ENCODE results near the gene YIF1A. TPM values are rescaled to one million over a fixed set of nuclear protein-coding genes. Genes with fewer than 3 reads are reported as not detected.

The YIF1A gene
- total RNA-seq, 5 donors from 2014 or later (not counting 1 experiment from before 2014, with no cell fraction given) = 24.5 to 63.3 (median 56.9) TPM

GRCh38 chr11:66289548-66290329 lies 796 bp upstream of the YIF1A start:
- peak in 27 of 35 experiments; percentile 59 to 82 (median 72) for DNase-seq
- POLR2A ChIA-PET = interaction anchor here (0.6 to 1.4 kb wide), 4 partner anchors 22 to 76 kb away, joined by 3 to 8 read pairs (median 4); partner anchors contain the start of genes CD248 (in 1 of the 2) and RAB1B (in 1 of the 2)
- H3K9me3 ChIP-seq = no peaks in the 10 kb centered on the region
- H3K27ac ChIP-seq (ENCODE audit: low read length) = peak overlapping the region; percentile 71
- CTCF ChIA-PET = interaction anchor here in 1 of 2 donors (0.6 to 2.5 kb wide), 9 partner anchors 17 to 1300 kb away, joined by 3 to 34 read pairs (median 3); partner anchors contain the start of genes MRPL11 and NPAS4
- Mint-ChIP-seq H3K27me3 (peaks cover 12 to 19% of the 10 kb centered on the region in 2 donors), H3K36me3 (no peaks in the 10 kb centered on the region), H3K4me3 (peak overlapping the region; percentile 84 to 93 (median 89)), H3K4me1 (peaks cover 33 to 46% (median 37%) of the 10 kb centered on the region in 3 donors), H3K9me3 (no peaks in the 10 kb centered on the region), H3K27ac (peak overlapping the region; percentile 79 to 95)
- peak; percentile 58 to 65 (median 62) for ATAC-seq (replicated peaks in 1 of 4)
- 15% methylated on average over 25 of the region's 36 CpGs for WGBS (ENCODE audit: insufficient coverage)
- H3K4me3 ChIP-seq (ENCODE audit: control insufficient read depth in 1 of 2, extremely low read depth in 1 of 2, low read length in 1 of 2) = peak overlapping the region; percentile 74 to 77
- H3K4me1 ChIP-seq (ENCODE audit: control insufficient read depth in 1 of 2, extremely low read depth in 1 of 2, insufficient read depth in 2 of 2, low read length in 2 of 2) = peaks cover 4 to 43% of the 10 kb centered on the region in 2 experiments
- H3K27me3 ChIP-seq (replicated peaks in 1 of 2; ENCODE audit: control insufficient read depth in 2 of 2, extremely low read depth in 1 of 2, insufficient read depth in 2 of 2, low read length in 1 of 2) = peaks cover 0 to 30% of the 10 kb centered on the region in 2 experiments
- H3K36me3 ChIP-seq (ENCODE audit: control insufficient read depth in 2 of 2, extremely low read depth in 1 of 2, insufficient read depth in 1 of 2, low read length in 1 of 2) = peaks cover 0 to 2% of the 10 kb centered on the region in 2 donors

DNA sequence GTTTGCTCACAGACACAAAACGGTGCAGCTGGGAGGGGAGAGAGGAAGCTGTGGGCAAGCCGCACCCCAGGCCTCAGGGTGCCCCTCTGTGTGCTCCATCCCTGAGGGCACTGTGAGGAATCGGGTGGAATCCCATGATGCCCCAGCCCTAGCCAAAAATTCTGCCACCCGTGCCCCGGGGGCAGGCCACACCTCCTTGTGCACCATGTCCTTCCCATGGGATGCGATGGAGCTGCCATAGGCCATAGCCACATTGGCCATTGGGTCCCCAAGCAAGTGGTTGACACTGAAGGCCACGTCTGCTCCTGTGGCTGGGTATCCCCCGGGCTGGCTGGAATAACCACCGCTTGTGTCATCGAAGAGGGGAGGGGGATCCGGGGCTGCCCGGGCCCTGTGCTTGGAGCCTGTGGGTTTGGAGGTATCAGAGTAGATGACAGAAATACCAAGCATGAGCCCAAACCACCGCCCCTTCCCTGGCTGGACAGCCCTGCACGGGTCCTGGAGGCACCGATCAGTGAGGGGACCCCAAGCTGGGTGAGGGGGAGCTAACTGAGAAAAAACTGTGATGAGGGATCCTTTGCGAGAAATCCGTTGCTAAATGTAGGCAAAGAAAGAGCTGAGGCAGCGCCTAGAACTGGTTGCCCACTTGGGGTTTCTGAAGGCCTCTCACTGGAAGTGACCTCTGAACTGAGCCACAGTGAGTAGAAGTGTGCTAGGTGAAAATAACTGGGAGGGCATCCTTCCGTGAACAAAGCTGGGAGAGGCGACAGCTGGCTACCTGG lies 863 bp downstream of the YIF1A start:
- CTCF ChIA-PET = interaction anchor here in 1 of 2 donors (1.2 to 2.5 kb wide), 3 partner anchors 15 to 66 kb away, joined by 3 to 34 read pairs (median 9); no protein-coding TSS in a partner anchor
- H3K4me1 Mint-ChIP-seq = peaks cover 35 to 49% (median 39%) of the 10 kb centered on the region in 3 donors
- no peak for DNase-seq

GRCh38 chr11:66287211-66287888 lies 1.6 kb downstream of the YIF1A start:
- Mint-ChIP-seq H3K27me3 (peaks cover under 1 to 5% of the 10 kb centered on the region in 2 donors), H3K4me3 (peak overlapping the region; percentile 70 to 93 (median 84)), H3K27ac (peak overlapping the region in 1 of 2 donors; percentile 61), H3K9me3 (no peaks in the 10 kb centered on the region), H3K4me1 (peaks cover 37 to 50% (median 42%) of the 10 kb centered on the region in 3 donors), H3K36me3 (no peaks in the 10 kb centered on the region)
- peaks cover 0 to 12% of the 10 kb centered on the region in 2 experiments for H3K27me3 ChIP-seq (replicated peaks in 1 of 2; ENCODE audit: control insufficient read depth in 2 of 2, extremely low read depth in 1 of 2, insufficient read depth in 2 of 2, low read length in 1 of 2)
- H3K36me3 ChIP-seq (ENCODE audit: control insufficient read depth in 2 of 2, extremely low read depth in 1 of 2, insufficient read depth in 1 of 2, low read length in 1 of 2) = peaks cover 4 to 9% of the 10 kb centered on the region in 2 donors
- ChIA-PET POLR2A (interaction anchor here in 1 of 2 donors (0.6 kb wide), 1 partner anchor 359 kb away, joined by 4 read pairs; no protein-coding TSS in a partner anchor), CTCF (interaction anchor here in 1 of 2 donors (2.5 kb wide), 1 partner anchor 25 kb away, joined by 34 read pairs; no protein-coding TSS in a partner anchor)
- H3K9me3 ChIP-seq = no peaks in the 10 kb centered on the region
- 73% methylated on average over 7 of the region's 10 CpGs for WGBS (ENCODE audit: insufficient coverage)
- peaks cover 4 to 51% of the 10 kb centered on the region in 2 experiments for H3K4me1 ChIP-seq (ENCODE audit: control insufficient read depth in 1 of 2, extremely low read depth in 1 of 2, insufficient read depth in 2 of 2, low read length in 2 of 2)
- no peak overlapping the region for H3K27ac ChIP-seq (ENCODE audit: low read length)
- ATAC-seq (replicated peaks in 1 of 4) = no peak
- DNase-seq = no peak
- no peak overlapping the region for H3K4me3 ChIP-seq (ENCODE audit: control insufficient read depth in 1 of 2, extremely low read depth in 1 of 2, low read length in 1 of 2)

More for the DNA sequence above, 863 bp downstream of the YIF1A start:
- Histone ChIP-seq H3K4me3 (ENCODE audit: control insufficient read depth in 1 of 2, extremely low read depth in 1 of 2, low read length in 1 of 2) (peak overlapping the region; percentile 74 to 80), H3K27ac (ENCODE audit: low read length) (peak overlapping the region; percentile 72), H3K4me1 (ENCODE audit: control insufficient read depth in 1 of 2, extremely low read depth in 1 of 2, insufficient read depth in 2 of 2, low read length in 2 of 2) (peaks cover 4 to 47% of the 10 kb centered on the region in 2 experiments), H3K27me3 (replicated peaks in 1 of 2; ENCODE audit: control insufficient read depth in 2 of 2, extremely low read depth in 1 of 2, insufficient read depth in 2 of 2, low read length in 1 of 2) (peaks cover 0 to 19% of the 10 kb centered on the region in 2 experiments), H3K9me3 (no peaks in the 10 kb centered on the region), H3K36me3 (ENCODE audit: control insufficient read depth in 2 of 2, extremely low read depth in 1 of 2, insufficient read depth in 1 of 2, low read length in 1 of 2) (peaks cover 4 to 9% of the 10 kb centered on the region in 2 donors)
- WGBS (ENCODE audit: insufficient coverage) = 51% methylated on average over 19 of the region's 20 CpGs
- H3K4me3 Mint-ChIP-seq = peak overlapping the region; percentile 84 to 93 (median 89)
- POLR2A ChIA-PET = interaction anchor here in 1 of 2 donors (0.6 to 1.4 kb wide), 4 partner anchors 20 to 360 kb away, joined by 3 to 8 read pairs (median 4); partner anchors contain the start of gene RAB1B
- no peaks in the 10 kb centered on the region for H3K36me3 Mint-ChIP-seq
- H3K9me3 Mint-ChIP-seq = no peaks in the 10 kb centered on the region
- H3K27ac Mint-ChIP-seq = peak overlapping the region; percentile 79 to 84
- H3K27me3 Mint-ChIP-seq = peaks cover 7 to 12% of the 10 kb centered on the region in 2 donors
- ATAC-seq (replicated peaks in 1 of 4) = no peak

DNA sequence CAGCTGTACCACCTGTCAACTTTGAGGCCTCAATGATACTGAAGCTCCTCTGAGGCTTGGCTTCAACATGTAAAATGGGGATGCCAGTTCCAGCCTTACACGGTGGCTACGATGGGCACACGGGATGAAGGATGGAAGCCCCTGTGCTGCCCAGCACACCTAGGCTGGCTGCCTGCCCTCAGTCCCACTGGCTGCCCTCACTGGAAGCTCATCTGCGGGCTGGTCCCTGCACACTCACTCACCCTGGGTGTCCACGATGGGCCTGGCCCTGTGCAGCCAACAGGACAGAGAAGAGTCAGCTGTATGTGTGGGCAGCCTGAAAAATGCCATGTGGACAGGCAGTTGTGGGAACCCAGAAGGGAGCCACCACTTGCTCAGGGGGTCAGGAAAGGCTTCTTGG lies 2.2 kb downstream of the YIF1A start:
- H3K27ac Mint-ChIP-seq = no peak overlapping the region

DNA sequence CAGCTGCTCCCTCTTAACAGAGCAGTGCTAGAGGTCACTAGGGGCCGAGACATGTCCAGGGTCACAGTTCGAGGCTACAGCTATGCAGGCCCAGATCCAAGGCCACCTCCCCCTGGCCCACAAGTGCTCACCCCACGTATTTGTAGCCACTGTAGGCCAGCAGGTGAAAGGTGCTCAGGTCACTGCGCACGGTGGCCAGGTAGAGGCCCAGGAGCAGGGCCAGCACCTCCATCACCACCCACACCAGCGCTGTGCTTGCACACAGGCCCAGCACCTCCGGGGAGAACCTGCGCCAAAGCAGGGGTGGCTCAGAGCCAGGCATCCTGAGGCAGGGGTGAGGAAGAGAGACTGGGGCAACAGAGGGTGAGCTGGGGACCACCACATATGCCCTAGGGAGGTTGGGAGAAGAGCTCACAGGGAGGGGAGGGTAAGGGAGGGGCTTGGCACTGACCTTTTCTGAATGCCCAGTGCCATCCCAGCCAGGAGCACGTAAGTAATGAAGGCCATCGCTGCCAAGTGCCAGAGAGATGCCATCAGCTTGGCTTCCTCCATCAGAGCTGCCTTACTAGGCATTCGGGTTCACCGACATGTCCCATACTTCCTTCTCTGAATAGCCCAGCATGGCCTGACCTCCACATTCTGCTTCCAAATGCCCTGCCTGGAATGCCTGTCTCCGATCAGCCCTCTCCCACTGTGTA lies 3.5 kb downstream of the YIF1A start:
- Mint-ChIP-seq H3K27me3 (no peaks in the 10 kb centered on the region), H3K9me3 (no peaks in the 10 kb centered on the region), H3K36me3 (no peaks in the 10 kb centered on the region), H3K4me3 (peak overlapping the region in 1 of 3 donors; percentile 18), H3K4me1 (peaks cover 44 to 59% (median 50%) of the 10 kb centered on the region in 3 donors), H3K27ac (no peak overlapping the region)
- DNase-seq (no peak), ATAC-seq (replicated peaks in 1 of 4) (no peak)
- Histone ChIP-seq H3K9me3 (no peaks in the 10 kb centered on the region), H3K27ac (ENCODE audit: low read length) (no peak overlapping the region), H3K36me3 (ENCODE audit: control insufficient read depth in 2 of 2, extremely low read depth in 1 of 2, insufficient read depth in 1 of 2, low read length in 1 of 2) (peaks cover 4 to 9% of the 10 kb centered on the region in 2 donors), H3K27me3 (replicated peaks in 1 of 2; ENCODE audit: control insufficient read depth in 2 of 2, extremely low read depth in 1 of 2, insufficient read depth in 2 of 2, low read length in 1 of 2) (no peaks in the 10 kb centered on the region), H3K4me1 (ENCODE audit: control insufficient read depth in 1 of 2, extremely low read depth in 1 of 2, insufficient read depth in 2 of 2, low read length in 2 of 2) (peaks cover 6 to 51% of the 10 kb centered on the region in 2 experiments), H3K4me3 (ENCODE audit: control insufficient read depth in 1 of 2, extremely low read depth in 1 of 2, low read length in 1 of 2) (no peak overlapping the region)
- ChIA-PET CTCF (no interaction called here), POLR2A (interaction anchor here in 1 of 2 donors (0.5 kb wide), 1 partner anchor 122 kb away, joined by 16 read pairs; no protein-coding TSS in a partner anchor)
- 97% methylated on average over 10 of the region's 13 CpGs for WGBS (ENCODE audit: insufficient coverage)

More for the DNA sequence above, 2.2 kb downstream of the YIF1A start:
- no peaks in the 10 kb centered on the region for H3K36me3 Mint-ChIP-seq
- Histone ChIP-seq H3K4me1 (ENCODE audit: control insufficient read depth in 1 of 2, extremely low read depth in 1 of 2, insufficient read depth in 2 of 2, low read length in 2 of 2) (peaks cover 6 to 51% of the 10 kb centered on the region in 2 experiments), H3K9me3 (no peaks in the 10 kb centered on the region), H3K27me3 (replicated peaks in 1 of 2; ENCODE audit: control insufficient read depth in 2 of 2, extremely low read depth in 1 of 2, insufficient read depth in 2 of 2, low read length in 1 of 2) (peaks cover 0 to 7% of the 10 kb centered on the region in 2 experiments), H3K36me3 (ENCODE audit: control insufficient read depth in 2 of 2, extremely low read depth in 1 of 2, insufficient read depth in 1 of 2, low read length in 1 of 2) (peaks cover 4 to 9% of the 10 kb centered on the region in 2 donors), H3K27ac (ENCODE audit: low read length) (no peak overlapping the region), H3K4me3 (ENCODE audit: control insufficient read depth in 1 of 2, extremely low read depth in 1 of 2, low read length in 1 of 2) (no peak overlapping the region)
- H3K4me3 Mint-ChIP-seq = peak overlapping the region; percentile 31 to 93 (median 70)
- ATAC-seq (replicated peaks in 1 of 4) = no peak
- ChIA-PET CTCF (no interaction called here), POLR2A (interaction anchor here in 1 of 2 donors (0.6 kb wide), 1 partner anchor 653 kb away, joined by 3 read pairs; no protein-coding TSS in a partner anchor)
- H3K4me1 Mint-ChIP-seq = peaks cover 43 to 56% (median 48%) of the 10 kb centered on the region in 3 donors
- no peak for DNase-seq
- no peaks in the 10 kb centered on the region for H3K9me3 Mint-ChIP-seq
- WGBS (ENCODE audit: insufficient coverage) = 93% methylated on average over 5 of the region's 5 CpGs
- peaks cover 0 to 5% of the 10 kb centered on the region in 2 donors for H3K27me3 Mint-ChIP-seq

Measured in T-cell (primary cell).